Ascending aorta (tissue), 2 donors: ENCODE measurements around the gene COMMD2. TPM values are rescaled to one million over a fixed set of nuclear protein-coding genes. Genes with fewer than 3 reads are reported as not detected.

Experiments used
- DNase-seq, 2 donors: peaks; one replicate each; pipeline ENCODE4 v3.0.0-alpha.2; 2019; ENCODE audit warnings: low spot score in 2 of 2
- H3K27ac ChIP-seq, 2 donors: fragments of 200-600 bp; sonication (generic); one replicate each; pipeline ENCODE4 v1.5.1; 2016 to 2017; ENCODE audit warnings: mild to moderate bottlenecking in 1 of 2
- H3K27me3 ChIP-seq: fragments of 200-600 bp; sonication (generic); one replicate; pipeline ENCODE4 v1.5.1; 2017
- H3K36me3 ChIP-seq, 2 donors: fragments of 200-600 bp; sonication (generic); one replicate each; pipeline ENCODE4 v1.5.1; 2016
- H3K4me1 ChIP-seq, 2 donors: fragments of 200-600 bp; sonication (generic); one replicate each; pipeline ENCODE4 v1.5.1; 2016 to 2017; ENCODE audit warnings: mild to moderate bottlenecking in 1 of 2
- H3K4me3 ChIP-seq, 2 donors: fragments of 200-600 bp; sonication (generic); one replicate each; pipeline ENCODE4 v1.5.1; 2016 to 2017; ENCODE audit warnings: mild to moderate bottlenecking in 1 of 2
- H3K9me3 ChIP-seq, 2 donors: fragments of 200-600 bp; sonication (generic); one replicate each; pipeline ENCODE4 v1.5.1; 2016
- CTCF ChIP-seq, 3 experiments: fragments of 200-600 bp in 2 of 3; fragments of 450-650 bp in 1 of 3; sonication (generic) in 2 of 3; IDR thresholded peaks; one replicate each; pipeline ENCODE4 v1.5.1; 2016 to 2019; ENCODE audit warnings: antibody characterized with exemption in 3 of 3, mild to moderate bottlenecking in 1 of 3, moderate library complexity in 1 of 3
- intact Hi-C: fragments of 100-400 bp; cut with DNase I; formaldehyde crosslinking; loops from one replicate; pipeline ENCODE4 v1.15.1; 2023
- total RNA-seq: library from RNA; depleted of rRNA; stranded (reverse); fragments of >200 nt; gene quantifications from one replicate; pipeline ENCODE4 v1.1.0, GENCODE V29; 2016

Gene COMMD2
- total RNA-seq, 1 donor from 2014 or later, result 39.6 TPM

- Histone ChIP-seq H3K36me3 (no peaks in the 10 kb centered on the region), H3K4me1 (no peaks in the 10 kb centered on the region), H3K4me3 (no peak overlapping the region), H3K9me3 (no peaks in the 10 kb centered on the region), H3K27ac (no peak overlapping the region), H3K27me3 (no peaks in the 10 kb centered on the region)
- intact Hi-C loops, result no loop called here
- no peak for DNase-seq
- no peak for TF ChIP-seq CTCF (IDR thresholded peaks at IDR 0.05)
These were observed 12.0 kb upstream of the COMMD2 start for GRCh38 chr3:149764302-149764701.

- no peak for TF ChIP-seq CTCF (IDR thresholded peaks at IDR 0.05)
- intact Hi-C loops, result no loop called here
- H3K9me3 ChIP-seq, result no peaks in the 10 kb centered on the region
- H3K27ac ChIP-seq, result no peak overlapping the region
- no peaks in the 10 kb centered on the region for H3K27me3 ChIP-seq
- no peaks in the 10 kb centered on the region for H3K4me1 ChIP-seq
- DNase-seq, result no peak
- no peaks in the 10 kb centered on the region for H3K36me3 ChIP-seq
- no peak overlapping the region for H3K4me3 ChIP-seq
These were observed 11.4 kb upstream of the COMMD2 start for GRCh38 chr3:149763565-149764195.

GRCh38 chr3:149753717-149754116 is 1.4 kb upstream of the COMMD2 start:
- H3K27ac ChIP-seq, result no peak overlapping the region
- intact Hi-C loops, result no loop called here
- H3K27me3 ChIP-seq, result no peaks in the 10 kb centered on the region
- peaks cover 9 to 17% of the 10 kb centered on the region in 2 donors for H3K36me3 ChIP-seq
- no peak overlapping the region for H3K4me3 ChIP-seq
- H3K4me1 ChIP-seq, result peaks cover 4 to 5% of the 10 kb centered on the region in 2 donors
- TF ChIP-seq CTCF (IDR thresholded peaks at IDR 0.05), result no peak
- H3K9me3 ChIP-seq, result no peaks in the 10 kb centered on the region
- DNase-seq, result no peak

- no peak for DNase-seq
- Histone ChIP-seq H3K4me1 (peaks cover 4 to 5% of the 10 kb centered on the region in 2 donors), H3K27ac (peak overlapping the region; percentile 67 to 73), H3K4me3 (peak overlapping the region; percentile 67 to 82), H3K27me3 (no peaks in the 10 kb centered on the region), H3K9me3 (no peaks in the 10 kb centered on the region), H3K36me3 (peaks cover 14 to 26% of the 10 kb centered on the region in 2 donors)
- no peak for TF ChIP-seq CTCF (IDR thresholded peaks at IDR 0.05)
- intact Hi-C loops, result loop anchor here (1.0 kb wide), 1 partner anchor 61 kb away; the partner anchor contains the start of gene RNF13
These were observed 473 bp upstream of the COMMD2 start for GRCh38 chr3:149752788-149753136.

- Histone ChIP-seq H3K4me1 (peaks cover 4 to 5% of the 10 kb centered on the region in 2 donors), H3K36me3 (peaks cover 25 to 38% of the 10 kb centered on the region in 2 donors), H3K27me3 (no peaks in the 10 kb centered on the region), H3K27ac (peak overlapping the region in 1 of 2 donors; percentile 73), H3K9me3 (no peaks in the 10 kb centered on the region), H3K4me3 (peak overlapping the region; percentile 67 to 82)
- intact Hi-C loops, result no loop called here
- DNase-seq, result no peak
- TF ChIP-seq CTCF (IDR thresholded peaks at IDR 0.05), result no peak
These were observed 738 bp downstream of the COMMD2 start for GRCh38 chr3:149751551-149751950.
